Middle frontal gyrus (tissue), 1 donor: ENCODE results near the gene SERPINH1.

Source experiments
- DNase-seq: peaks from one replicate; pipeline ENCODE4 v3.0.0-alpha.2; 2015; ENCODE audit warnings: low spot score; ENCODE audit errors: extremely low spot score

Gene SERPINH1

GRCh38 chr11:75594211-75594610 is 32.2 kb downstream of the SERPINH1 start:
- no peak for DNase-seq

- DNase-seq: no peak
Measured at GRCh38 chr11:75595429-75595828, 33.4 kb downstream of the SERPINH1 start.

GRCh38 chr11:75596914-75597313 is 34.9 kb downstream of the SERPINH1 start:
- no peak for DNase-seq

GRCh38 chr11:75597636-75598035 is 35.6 kb downstream of the SERPINH1 start:
- DNase-seq: no peak

GRCh38 chr11:75598264-75598663 is 36.2 kb downstream of the SERPINH1 start:
- no peak for DNase-seq

- no peak for DNase-seq
Measured at GRCh38 chr11:75598900-75599299, 36.8 kb downstream of the SERPINH1 start.

- no peak for DNase-seq
Measured at GRCh38 chr11:75600356-75600755, 38.3 kb downstream of the SERPINH1 start.

GRCh38 chr11:75601494-75601893 is 39.4 kb downstream of the SERPINH1 start:
- DNase-seq: no peak

- no peak for DNase-seq
Measured at GRCh38 chr11:75602951-75603350, 40.9 kb downstream of the SERPINH1 start.

GRCh38 chr11:75603791-75604736 is 42.0 kb downstream of the SERPINH1 start:
- no peak for DNase-seq

GRCh38 chr11:75606099-75606498 is 44.0 kb downstream of the SERPINH1 start:
- no peak for DNase-seq

- no peak for DNase-seq
Measured at GRCh38 chr11:75611823-75612222, 49.8 kb downstream of the SERPINH1 start.

- DNase-seq: no peak
Measured at GRCh38 chr11:75615751-75616150, 53.7 kb downstream of the SERPINH1 start.

GRCh38 chr11:75616281-75616680 is 54.2 kb downstream of the SERPINH1 start:
- DNase-seq: no peak
